SH-SY5Y (cell line): ENCODE measurements around the gene DAPK1.

ENCODE experiments used
- GATA2 ChIP-seq: IDR thresholded peaks from 2 replicates; pipeline ENCODE4 v1.6.1; 2011; ENCODE audit warnings: mild to moderate bottlenecking, low read depth, low read length
- GATA3 ChIP-seq: IDR thresholded peaks from 2 replicates; pipeline ENCODE4 v1.6.1; 2011; ENCODE audit warnings: low read depth, mild to moderate bottlenecking, low read length, moderate library complexity

The DAPK1 gene

GRCh38 chr9:87520172-87520683 lies 22.6 kb downstream of the DAPK1 start:
- no peak for TF ChIP-seq GATA2
- TF ChIP-seq GATA3, result no peak

- TF ChIP-seq GATA2, result no peak
- no peak for TF ChIP-seq GATA3
Observed at GRCh38 chr9:87521834-87522233, 24.2 kb downstream of the DAPK1 start.

- TF ChIP-seq GATA3, result no peak
- no peak for TF ChIP-seq GATA2
Observed at GRCh38 chr9:87524061-87524460, 26.4 kb downstream of the DAPK1 start.

- TF ChIP-seq GATA3 (no peak), GATA2 (no peak)
Observed at GRCh38 chr9:87525546-87526303, 28.1 kb downstream of the DAPK1 start.

- TF ChIP-seq GATA3 (no peak), GATA2 (no peak)
Observed at GRCh38 chr9:87527211-87527916, 29.7 kb downstream of the DAPK1 start.

GRCh38 chr9:87528969-87529368 lies 31.3 kb downstream of the DAPK1 start:
- TF ChIP-seq GATA2, result no peak
- no peak for TF ChIP-seq GATA3

- TF ChIP-seq GATA3 (no peak), GATA2 (no peak)
Observed at GRCh38 chr9:87529671-87530070, 32.0 kb downstream of the DAPK1 start.

GRCh38 chr9:87530716-87531115 lies 33.0 kb downstream of the DAPK1 start:
- TF ChIP-seq GATA3, result no peak
- no peak for TF ChIP-seq GATA2

- TF ChIP-seq GATA3 (no peak), GATA2 (no peak)
Observed at GRCh38 chr9:87531370-87532295, 34.0 kb downstream of the DAPK1 start.

GRCh38 chr9:87533271-87533670 lies 35.6 kb downstream of the DAPK1 start:
- TF ChIP-seq GATA2 (no peak), GATA3 (no peak)

GRCh38 chr9:87534036-87534435 lies 36.4 kb downstream of the DAPK1 start:
- TF ChIP-seq GATA2, result no peak
- no peak for TF ChIP-seq GATA3

- no peak for TF ChIP-seq GATA2
- TF ChIP-seq GATA3, result no peak
Observed at GRCh38 chr9:87534957-87535356, 37.3 kb downstream of the DAPK1 start.

GRCh38 chr9:87535817-87536539 lies 38.3 kb downstream of the DAPK1 start:
- peak; percentile 39; the same call in 1 of the 2 replicates for TF ChIP-seq GATA2
- TF ChIP-seq GATA3, result no peak

GRCh38 chr9:87537625-87538024 lies 40.0 kb downstream of the DAPK1 start:
- TF ChIP-seq GATA3, result no peak; the same call in 1 of the 2 replicates
- no peak for TF ChIP-seq GATA2
